ENCODE data around the gene SLC25A45. TPM values are rescaled to one million over a fixed set of nuclear protein-coding genes. Genes with fewer than 3 reads are reported as not detected.

SLC25A45 gene
- total RNA-seq, 8 experiments from 2014 or later: 0.11 to 10.0 (median 1.9) TPM

DNA sequence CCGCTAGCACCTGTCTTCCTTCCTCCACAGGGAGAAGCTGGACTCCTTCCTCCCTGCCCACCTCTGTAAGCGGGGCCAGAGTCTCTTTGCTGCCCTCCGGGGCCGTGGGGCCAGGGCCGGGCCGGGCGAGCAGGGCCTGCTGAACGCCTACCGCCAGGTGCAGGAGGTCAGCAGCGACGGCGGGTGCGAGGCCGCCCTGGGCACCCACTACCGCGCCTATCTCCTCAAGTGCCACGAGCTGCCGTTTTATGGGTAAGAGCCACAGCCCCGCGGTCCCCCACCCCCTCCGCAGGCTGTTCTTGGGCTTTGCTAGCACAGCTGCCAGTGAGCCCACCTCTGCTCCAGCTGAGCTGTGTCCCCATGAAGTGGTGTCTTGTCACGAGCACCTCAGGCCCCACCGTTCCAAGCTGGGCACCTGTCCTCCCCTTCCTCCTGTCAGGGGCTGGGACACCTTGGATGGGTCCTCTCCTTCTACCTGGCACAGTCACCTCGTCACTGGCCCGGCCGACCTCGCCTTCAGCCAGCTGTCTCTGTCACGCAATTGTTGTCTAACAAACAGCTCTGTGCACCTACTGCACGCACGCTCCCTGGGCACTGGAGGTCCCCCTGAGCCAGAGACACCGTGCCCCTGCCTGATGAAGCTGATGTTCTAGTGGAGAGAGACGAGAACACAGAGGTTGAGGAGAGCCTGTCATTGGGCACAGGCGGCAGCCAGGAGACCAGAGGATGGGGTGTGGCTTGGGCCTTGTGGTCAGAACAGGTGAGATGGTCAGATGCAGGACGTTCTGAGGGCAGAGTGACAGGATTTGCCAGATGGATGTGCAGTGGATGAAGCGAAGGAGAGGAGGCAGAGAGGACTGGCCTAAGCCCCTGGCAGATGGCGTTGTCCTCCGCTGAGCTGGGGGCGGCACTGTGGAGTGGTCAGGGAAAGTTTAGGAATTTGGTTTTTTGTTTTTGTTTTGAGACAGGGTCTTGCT, 14.6 kb upstream of the SLC25A45 start:
- H3K27ac ChIP-seq: no peak overlapping the region
- in situ Hi-C loops (cut with MboI; ENCODE audit: low pct_unique_long_range_greater_than_20kb in 2 of 9, low sequenced_read_pairs in 9 of 9, unreplicated experiment in 9 of 9): no loop called here
- H3K4me3 ChIP-seq: no peak overlapping the region
- no peaks in the 10 kb centered on the region for H3K4me1 ChIP-seq (replicated peaks in 1 of 2)
- no peak for ATAC-seq (replicated peaks in 6 of 8)
- WGBS, 10 experiments: 87 to 96% (median 92%) methylated on average over 6 to 12 of the region's 38 CpGs; no CpG with 5 or more reads in 5 of the 10 experiments

DNA sequence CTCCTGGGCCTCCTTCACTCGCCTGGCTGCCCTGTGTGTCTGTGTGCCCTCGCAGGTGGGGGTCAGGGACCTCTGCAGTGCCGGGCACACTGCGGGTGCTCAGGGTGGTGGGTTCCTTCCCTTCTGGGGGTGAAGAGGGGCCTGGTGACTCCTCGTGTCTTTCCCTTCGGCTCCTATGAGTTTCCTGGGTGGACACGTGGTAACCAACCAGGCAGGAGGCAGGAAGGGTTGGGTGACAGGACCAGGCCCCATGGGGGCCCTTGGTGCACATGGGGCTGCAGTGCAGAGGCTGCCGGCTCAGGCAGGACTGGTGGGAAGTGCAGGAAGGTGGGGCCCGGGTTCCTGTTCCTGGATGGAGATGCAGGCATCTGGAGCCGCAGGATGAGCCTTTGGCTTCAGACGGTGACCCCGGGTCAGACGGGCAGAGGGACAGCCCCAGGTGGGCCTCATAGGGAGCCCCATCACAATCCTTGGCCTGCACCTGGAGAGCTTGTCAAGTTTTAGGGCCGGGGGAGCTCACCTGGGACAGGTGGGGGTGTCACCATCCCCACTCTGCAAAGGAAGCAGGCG, 13.6 kb upstream of the SLC25A45 start:
- Histone ChIP-seq H3K4me3 (no peak overlapping the region), H3K4me1 (replicated peaks in 1 of 2) (no peaks in the 10 kb centered on the region), H3K27ac (no peak overlapping the region)
- in situ Hi-C loops (cut with MboI; ENCODE audit: low pct_unique_long_range_greater_than_20kb in 2 of 9, low sequenced_read_pairs in 9 of 9, unreplicated experiment in 9 of 9): no loop called here
- ATAC-seq (replicated peaks in 6 of 8): no peak
- WGBS, 10 experiments: 40 to 100% (median 80%) methylated on average over 1 to 2 of the region's 15 CpGs; no CpG with 5 or more reads in 5 of the 10 experiments

DNA sequence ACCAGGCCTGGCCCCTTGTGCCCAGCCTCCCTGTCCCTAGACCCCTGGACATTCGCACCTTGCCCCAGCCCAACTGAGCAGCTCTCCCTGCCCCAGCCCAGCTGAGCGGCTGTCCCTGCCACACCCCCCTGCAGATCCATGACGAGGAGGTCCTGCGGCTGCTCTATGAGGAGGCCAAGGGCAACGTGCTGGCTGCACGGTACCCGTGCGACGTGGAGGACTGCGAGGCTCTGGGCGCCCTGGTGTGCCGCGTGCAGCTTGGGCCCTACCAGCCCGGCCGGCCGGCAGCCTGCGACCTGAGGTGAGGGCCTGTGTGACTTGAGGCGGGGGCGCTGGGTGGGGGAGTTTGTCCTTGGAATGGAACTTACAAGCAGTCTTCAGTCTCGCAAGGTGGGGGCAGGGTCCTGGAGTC, 11.7 kb upstream of the SLC25A45 start:
- H3K4me3 ChIP-seq: no peak overlapping the region
- H3K4me1 ChIP-seq (replicated peaks in 1 of 2): no peaks in the 10 kb centered on the region
- ATAC-seq (replicated peaks in 6 of 8): peak in 1 of 8 experiments; percentile 4
- H3K27ac ChIP-seq: no peak overlapping the region
- in situ Hi-C loops (cut with MboI; ENCODE audit: low pct_unique_long_range_greater_than_20kb in 2 of 9, low sequenced_read_pairs in 9 of 9, unreplicated experiment in 9 of 9): no loop called here
- no CpG with 5 or more reads among the region's 20 CpGs for WGBS, 10 experiments

DNA sequence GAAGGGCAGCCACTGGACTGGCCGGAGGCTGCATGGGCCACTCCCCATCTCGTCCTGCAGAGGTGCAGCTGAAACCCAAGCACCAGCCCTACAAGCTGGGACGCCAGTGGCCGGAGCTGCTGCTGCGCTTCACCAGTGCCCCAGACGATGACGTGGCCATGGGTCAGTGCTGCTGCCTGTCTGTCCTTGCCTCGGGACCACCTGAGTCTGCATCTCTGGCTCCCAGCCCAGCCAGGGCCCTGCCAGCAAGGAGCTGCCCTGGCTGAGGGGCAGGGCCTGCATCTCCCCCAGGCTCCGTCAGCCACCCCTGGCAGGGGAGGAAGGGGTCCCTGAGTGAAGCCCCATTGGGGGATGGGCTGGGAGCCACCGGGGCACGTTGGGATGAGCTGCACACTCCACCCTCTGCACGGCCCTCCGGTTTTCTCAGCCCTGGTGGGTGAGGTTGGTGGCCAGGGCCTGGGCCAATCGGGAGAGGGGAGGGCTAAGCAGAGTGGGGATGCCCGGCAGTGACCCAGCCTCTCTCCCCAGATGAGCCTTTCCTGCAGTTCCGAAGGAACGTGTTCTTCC, 11.2 kb upstream of the SLC25A45 start:
- in situ Hi-C loops (cut with MboI; ENCODE audit: low pct_unique_long_range_greater_than_20kb in 2 of 9, low sequenced_read_pairs in 9 of 9, unreplicated experiment in 9 of 9): no loop called here

DNA sequence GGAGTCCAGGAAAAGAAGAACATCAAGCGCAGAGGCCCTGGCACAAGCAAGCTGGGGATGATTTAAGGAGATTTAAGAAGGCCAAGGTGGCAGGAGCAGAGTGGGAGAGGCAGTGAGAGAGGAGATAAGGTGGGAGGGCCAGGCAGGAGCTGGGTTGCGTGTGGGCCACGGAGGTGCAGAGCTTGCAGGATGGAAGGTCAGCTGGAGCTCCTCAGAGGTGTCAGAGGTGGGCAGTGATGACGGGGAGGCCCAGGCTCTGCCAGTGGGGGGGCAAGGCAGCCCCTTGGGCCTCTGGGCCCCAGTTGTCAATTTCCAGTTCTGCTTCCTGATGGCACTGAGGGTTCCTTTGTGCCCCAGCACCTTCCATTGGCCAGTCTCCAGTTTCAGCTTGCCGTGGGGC, 10.5 kb upstream of the SLC25A45 start:
- Histone ChIP-seq H3K4me1 (replicated peaks in 1 of 2) (no peaks in the 10 kb centered on the region), H3K4me3 (no peak overlapping the region), H3K27ac (no peak overlapping the region)
- WGBS, 10 experiments: 75 to 100% (median 94%) methylated on average over 1 to 2 of the region's 5 CpGs; no CpG with 5 or more reads in 5 of the 10 experiments
- in situ Hi-C loops (cut with MboI; ENCODE audit: low pct_unique_long_range_greater_than_20kb in 2 of 9, low sequenced_read_pairs in 9 of 9, unreplicated experiment in 9 of 9): no loop called here
- no peak for ATAC-seq (replicated peaks in 6 of 8)

More for the DNA sequence above, 11.2 kb upstream of the SLC25A45 start:
- ATAC-seq (replicated peaks in 6 of 8): peak in 1 of 8 experiments; percentile 9
- 70 to 94% (median 84%) methylated on average over 2 to 9 of the region's 17 CpGs; no CpG with 5 or more reads in 7 of the 10 experiments for WGBS, 10 experiments
- no peaks in the 10 kb centered on the region for H3K4me1 ChIP-seq (replicated peaks in 1 of 2)
- H3K4me3 ChIP-seq: no peak overlapping the region
- H3K27ac ChIP-seq: no peak overlapping the region

DNA sequence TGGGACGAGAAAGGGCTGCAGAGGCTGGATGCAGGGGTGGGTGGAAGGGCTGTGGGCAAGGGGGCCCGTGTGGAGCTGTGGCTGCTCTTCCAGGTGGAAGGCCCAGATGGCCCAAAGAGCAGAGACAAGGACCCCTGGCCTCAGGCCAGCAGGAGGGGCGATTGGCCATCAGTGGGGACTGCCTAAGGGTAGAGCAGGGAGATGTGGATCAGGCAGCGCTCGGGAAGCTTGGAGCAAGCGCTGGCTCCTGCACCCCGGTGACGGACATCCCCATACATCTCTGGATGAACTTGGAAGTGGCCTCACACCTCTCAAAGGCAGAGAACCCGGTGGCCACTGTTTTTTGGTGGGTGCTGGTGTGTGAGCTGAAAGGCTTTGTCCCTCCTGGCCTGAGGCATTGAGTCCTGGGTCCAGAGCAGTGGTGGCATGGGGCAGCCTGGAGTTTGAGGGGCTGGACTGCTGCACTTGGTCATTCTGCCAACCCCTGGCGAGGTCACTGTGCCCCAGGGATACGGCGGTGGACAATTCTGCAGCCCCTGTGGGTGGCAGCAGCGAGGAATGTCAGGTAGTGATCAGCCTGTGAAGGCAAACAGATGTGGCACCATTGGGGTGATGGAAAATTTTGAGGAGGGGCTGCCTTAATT, 9.9 kb upstream of the SLC25A45 start:
- WGBS, 10 experiments: 85 to 90% methylated on average over 6 to 8 of the region's 13 CpGs; no CpG with 5 or more reads in 8 of the 10 experiments
- H3K4me3 ChIP-seq: no peak overlapping the region
- peaks cover under 1 to 1% of the 10 kb centered on the region in 2 donors for H3K4me1 ChIP-seq (replicated peaks in 1 of 2)
- H3K27ac ChIP-seq: no peak overlapping the region
- ATAC-seq (replicated peaks in 6 of 8): no peak
- in situ Hi-C loops (cut with MboI; ENCODE audit: low pct_unique_long_range_greater_than_20kb in 2 of 9, low sequenced_read_pairs in 9 of 9, unreplicated experiment in 9 of 9): no loop called here

DNA sequence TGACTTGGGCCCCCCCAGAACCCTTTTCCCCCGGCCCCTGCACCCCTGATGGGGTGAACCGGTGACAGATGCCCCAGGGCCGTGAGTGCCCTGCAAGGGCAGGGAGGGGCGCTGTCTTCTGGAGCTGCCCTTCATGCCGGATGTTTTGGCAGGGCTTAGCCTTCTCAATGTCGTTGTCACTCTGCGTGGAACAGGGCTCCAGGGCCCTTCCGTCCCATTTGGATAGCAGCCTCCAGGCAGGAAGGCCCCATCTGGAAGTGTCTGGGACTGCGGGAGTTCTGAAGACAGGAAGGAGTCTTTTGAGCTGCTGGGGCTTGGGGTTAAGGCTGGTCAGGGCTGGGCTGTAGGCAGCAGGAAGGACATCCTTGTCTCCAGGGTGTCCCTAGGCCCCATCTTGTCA, 8.6 kb upstream of the SLC25A45 start:
- peak in 3 of 8 experiments; percentile 4 for ATAC-seq (replicated peaks in 6 of 8)
- H3K27ac ChIP-seq: no peak overlapping the region
- 0 to 80% (median 57%) methylated on average over 1 to 4 of the region's 9 CpGs; no CpG with 5 or more reads in 6 of the 10 experiments for WGBS, 10 experiments
- H3K4me3 ChIP-seq: no peak overlapping the region
- in situ Hi-C loops (cut with MboI; ENCODE audit: low pct_unique_long_range_greater_than_20kb in 2 of 9, low sequenced_read_pairs in 9 of 9, unreplicated experiment in 9 of 9): no loop called here
- H3K4me1 ChIP-seq (replicated peaks in 1 of 2): peaks cover 6% of the 10 kb centered on the region in 2 donors

DNA sequence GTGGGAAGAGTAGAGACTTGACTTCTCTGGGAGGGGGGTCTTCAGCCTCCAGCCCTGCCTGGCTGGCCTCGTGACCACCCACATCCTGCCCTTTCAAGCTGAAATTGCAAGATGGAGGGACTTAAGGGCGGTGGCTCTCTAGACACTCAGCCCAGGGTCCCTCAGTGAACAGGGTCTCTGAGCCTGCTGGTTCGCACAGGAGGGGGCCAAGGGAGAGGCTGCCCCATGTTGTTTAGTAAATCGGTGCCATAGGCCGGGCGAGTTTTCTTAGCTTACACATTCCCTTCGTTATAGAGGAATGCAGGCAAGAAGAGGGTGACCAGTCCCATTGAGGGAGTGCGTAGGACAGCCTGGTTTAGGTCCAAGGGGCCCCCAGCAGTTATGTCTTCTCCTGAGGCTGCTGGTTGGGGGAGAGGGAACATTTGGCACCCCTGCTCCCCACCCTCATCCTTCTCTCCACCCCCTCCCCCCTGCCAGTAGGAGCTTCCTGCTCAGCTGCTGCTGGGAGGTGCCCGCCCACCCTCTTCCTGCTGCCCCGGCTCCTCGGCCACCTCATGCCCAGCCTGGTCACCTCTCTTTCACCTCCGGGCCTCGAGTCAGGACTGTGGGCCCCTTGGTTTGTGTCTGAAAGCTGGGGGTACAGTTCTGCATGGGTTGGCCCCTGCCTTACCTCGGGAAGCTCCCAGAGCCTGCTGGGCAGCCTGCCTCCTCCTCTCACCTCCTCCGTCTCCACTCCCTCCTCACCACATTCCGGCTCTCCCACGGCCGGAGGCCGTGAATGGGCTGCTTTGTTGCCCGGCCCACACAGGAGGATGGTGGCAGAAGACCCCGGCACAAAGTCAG, 7.9 kb upstream of the SLC25A45 start:
- Histone ChIP-seq H3K4me3 (no peak overlapping the region), H3K4me1 (replicated peaks in 1 of 2) (peaks cover 7 to 8% of the 10 kb centered on the region in 2 donors)

DNA sequence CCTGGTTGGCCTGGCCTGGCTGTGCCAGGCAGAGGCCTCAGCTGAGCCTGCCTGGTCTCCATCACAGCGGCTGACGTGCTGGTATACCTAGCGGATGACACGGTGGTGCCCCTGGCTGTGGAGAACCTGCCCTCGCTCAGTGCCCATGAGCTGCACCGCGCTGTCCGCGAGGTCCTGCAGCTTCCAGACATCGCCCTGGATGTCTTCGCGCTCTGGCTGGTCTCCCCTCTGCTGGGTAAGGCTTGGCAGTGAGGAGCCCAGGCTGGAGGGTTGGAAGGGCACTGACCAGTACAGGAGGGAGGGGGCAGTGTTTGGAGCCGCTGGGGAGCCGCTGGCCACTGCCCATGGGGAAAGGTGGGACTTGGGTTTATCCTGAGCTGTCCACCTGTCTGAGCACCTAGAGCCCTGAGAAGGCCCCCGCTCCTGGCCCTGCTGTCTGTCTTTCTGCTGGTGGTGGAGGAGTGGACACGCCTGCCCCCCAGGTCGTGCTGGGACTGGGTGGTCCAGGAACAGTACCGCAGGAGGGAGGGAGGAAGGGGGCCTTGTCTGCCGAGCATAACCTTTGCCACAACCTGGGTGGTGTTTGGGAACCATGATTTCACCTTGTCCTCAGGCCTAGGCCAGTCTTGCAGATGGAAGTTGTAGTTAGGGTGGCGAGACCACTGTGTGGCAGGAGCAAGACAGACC, 7.0 kb upstream of the SLC25A45 start:
- H3K4me3 ChIP-seq: no peak overlapping the region
- in situ Hi-C loops (cut with MboI; ENCODE audit: low pct_unique_long_range_greater_than_20kb in 2 of 9, low sequenced_read_pairs in 9 of 9, unreplicated experiment in 9 of 9): no loop called here
- WGBS, 10 experiments: 60 to 100% (median 95%) methylated on average over 2 to 10 of the region's 20 CpGs; no CpG with 5 or more reads in 6 of the 10 experiments
- no peak for ATAC-seq (replicated peaks in 6 of 8)
- peaks cover 7 to 8% of the 10 kb centered on the region in 2 donors for H3K4me1 ChIP-seq (replicated peaks in 1 of 2)
- H3K27ac ChIP-seq: no peak overlapping the region

More for the DNA sequence above, 7.9 kb upstream of the SLC25A45 start:
- ATAC-seq (replicated peaks in 6 of 8): peak in 2 of 8 experiments; percentile 7 to 8
- in situ Hi-C loops (cut with MboI; ENCODE audit: low pct_unique_long_range_greater_than_20kb in 2 of 9, low sequenced_read_pairs in 9 of 9, unreplicated experiment in 9 of 9): no loop called here
- H3K27ac ChIP-seq: no peak overlapping the region
- WGBS, 10 experiments: 0 to 100% (median 54%) methylated on average over 1 to 5 of the region's 21 CpGs; no CpG with 5 or more reads in 5 of the 10 experiments

DNA sequence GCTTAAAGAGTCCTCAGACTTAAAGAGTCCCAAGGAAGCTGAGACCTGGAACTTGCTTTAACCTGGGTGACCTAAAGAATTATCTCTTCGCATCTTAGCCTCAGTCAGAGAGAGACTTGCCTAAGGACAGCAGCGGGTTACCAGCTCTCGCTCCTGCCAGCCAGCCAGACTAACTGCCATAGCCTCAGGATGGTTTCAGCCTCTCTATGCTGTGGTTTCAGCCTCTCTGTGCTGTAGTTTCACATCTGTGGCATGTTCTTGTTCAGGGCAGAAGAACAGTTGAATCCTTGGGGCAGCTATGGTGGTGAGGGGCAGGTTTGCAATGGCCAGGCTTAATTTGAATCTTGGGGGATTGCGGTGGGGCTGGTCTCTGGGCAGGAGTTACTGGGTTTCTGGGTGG, 6.3 kb upstream of the SLC25A45 start:
- in situ Hi-C loops (cut with MboI; ENCODE audit: low pct_unique_long_range_greater_than_20kb in 2 of 9, low sequenced_read_pairs in 9 of 9, unreplicated experiment in 9 of 9): no loop called here
- no peak for ATAC-seq (replicated peaks in 6 of 8)
- Histone ChIP-seq H3K4me1 (replicated peaks in 1 of 2) (peaks cover 7 to 8% of the 10 kb centered on the region in 2 donors), H3K4me3 (no peak overlapping the region), H3K27ac (no peak overlapping the region)
- 83 to 100% (median 92%) methylated on average over 1 to 3 of the region's 4 CpGs; no CpG with 5 or more reads in 6 of the 10 experiments for WGBS, 10 experiments

DNA sequence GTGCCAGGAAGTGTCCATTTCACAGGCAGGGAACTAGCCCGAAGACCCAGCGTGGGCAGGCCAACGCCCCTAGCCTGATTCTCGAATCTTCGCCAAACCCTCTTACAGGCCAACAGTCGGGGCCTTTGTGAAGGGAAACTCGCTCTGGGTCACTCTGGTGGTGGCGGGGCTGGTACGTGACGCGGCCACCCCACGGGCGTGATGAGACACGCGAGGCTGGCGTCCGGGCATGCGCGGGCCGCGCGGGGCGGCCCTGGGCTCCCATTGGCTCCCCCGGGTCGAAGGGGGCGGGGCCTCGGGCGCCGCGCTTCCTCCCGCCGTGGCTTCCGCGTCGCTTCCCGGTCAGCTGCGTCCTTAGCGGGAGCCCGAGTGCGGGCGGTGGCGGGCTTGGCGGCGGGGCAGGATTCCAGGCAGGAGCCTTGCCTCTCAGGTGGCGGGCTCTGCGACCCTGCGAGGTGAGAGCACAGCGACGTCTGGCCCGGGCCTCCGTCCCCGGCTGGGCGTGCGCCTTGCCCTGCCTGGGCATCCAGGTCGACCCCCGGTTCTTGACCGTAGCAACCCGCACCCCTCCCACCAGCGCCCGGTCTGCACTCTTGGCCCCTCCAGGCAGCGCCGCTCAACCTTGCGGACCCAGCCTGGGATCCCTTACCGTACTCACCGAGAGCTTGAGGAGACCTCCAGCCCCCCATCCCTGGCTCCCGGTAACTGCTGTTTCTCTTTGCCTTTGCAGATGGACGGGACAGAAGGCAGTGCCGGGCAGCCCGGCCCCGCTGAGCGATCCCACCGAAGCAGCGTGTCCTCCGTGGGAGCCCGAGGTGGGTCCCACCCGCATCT, 4.1 kb upstream of the SLC25A45 start, which contains the start of gene FRMD8:
FRMD8 (plus strand) TSS at position 331 of the 834 bp plus-strand sequence; CDS start at position 731, 400 bp downstream.
- WGBS, 10 experiments: 0 to 47% (median 4%) methylated on average over 1 to 7 of the region's 76 CpGs; no CpG with 5 or more reads in 6 of the 10 experiments
- in situ Hi-C loops (cut with MboI; ENCODE audit: low pct_unique_long_range_greater_than_20kb in 2 of 9, low sequenced_read_pairs in 9 of 9, unreplicated experiment in 9 of 9): no loop called here
- ATAC-seq (replicated peaks in 6 of 8): peak; percentile 34 to 61 (median 58)
- H3K27ac ChIP-seq: peak within 1 kb of the TSS; percentile 49 to 73
- H3K4me3 ChIP-seq: peak within 1 kb of the TSS; percentile 56 to 76 (median 67)
- H3K4me1 ChIP-seq (replicated peaks in 1 of 2): peaks cover 25 to 27% of the 10 kb centered on the region in 2 donors

Data from motor neuron (in vitro differentiated cells).